ENCODE measurements around the gene S100A1. TPM values are rescaled to one million over a fixed set of nuclear protein-coding genes. Genes with fewer than 3 reads are reported as not detected.

S100A1 gene
- total and polyA plus RNA-seq, 2 of the 13 experiments (the other 11 are each of a cell fraction or from before 2014, with no cell fraction given), result 120 to 251 TPM

- Histone ChIP-seq H3K79me2 (ENCODE audit: insufficient read depth, low read length) (no peaks in the 10 kb centered on the region), H3K4me1 (ENCODE audit: insufficient read depth, low read length) (peaks cover 4% of the 10 kb centered on the region; the same call in 1 of the 2 replicates), H3K36me3 (replicated peaks in 1 of 2; ENCODE audit: control insufficient read depth in 1 of 2, insufficient read depth in 2 of 2, low read length in 2 of 2) (no peaks in the 10 kb centered on the region), H3K4me2 (ENCODE audit: low read depth, low read length) (no peak overlapping the region), H4K20me1 (ENCODE audit: insufficient read depth, low read length) (no peaks in the 10 kb centered on the region), H3K27me3 (ENCODE audit: control insufficient read depth in 1 of 2, insufficient read depth in 2 of 2, low read length in 2 of 2) (no peaks in the 10 kb centered on the region; a peak in 1 of 5 replicates), H2AFZ (ENCODE audit: low read length) (no peak overlapping the region), H3K27ac (ENCODE audit: extremely low read length, insufficient read depth, low read length) (no peak overlapping the region), H3K9ac (ENCODE audit: insufficient read depth, low read depth, low read length) (no peak overlapping the region), H3K9me3 (ENCODE audit: low read length) (no peaks in the 10 kb centered on the region), H3K4me3 (replicated peaks in 1 of 3; ENCODE audit: insufficient read depth in 1 of 3, low read depth in 2 of 3, low read length in 3 of 3) (no peak overlapping the region)
- intact Hi-C loops (cut with micrococcal nuclease; ENCODE audit: unreplicated experiment), result no loop called here
- ChIA-PET POLR2A (interaction anchor here (1.4 to 1.5 kb wide), 2 partner anchors 10 to 59 kb away, joined by 3 read pairs; no protein-coding TSS in a partner anchor), CTCF (ENCODE audit: low intra/inter-chr PET ratio, low total read pairs) (no interaction called here)
- DNase-seq (ENCODE audit: low spot score) (no peak), FAIRE-seq (no peak), ATAC-seq (no peak)
- in situ Hi-C loops (cut with HindIII; ENCODE audit: extremely low pct_ligation_motif_present, low pct_unique_long_range_greater_than_20kb), result no loop called here
- no TSS peak for BruUV-seq (replicated peaks)
- TF ChIP-seq ARNTL (CRISPR knock-in tag; IDR thresholded peaks at IDR 0.05), result no peak
- TF ChIP-seq FOXA1 (IDR thresholded peaks at IDR 0.05), result no peak
- TF ChIP-seq FOXA1 (CRISPR knock-in tag; IDR thresholded peaks at IDR 0.05), result no peak
- no peak for TF ChIP-seq ZKSCAN5 (CRISPR knock-in tag; IDR thresholded peaks at IDR 0.05)
- no peak for TF ChIP-seq CC2D1A (CRISPR knock-in tag; IDR thresholded peaks at IDR 0.05)
- TF ChIP-seq, protein P1, sequence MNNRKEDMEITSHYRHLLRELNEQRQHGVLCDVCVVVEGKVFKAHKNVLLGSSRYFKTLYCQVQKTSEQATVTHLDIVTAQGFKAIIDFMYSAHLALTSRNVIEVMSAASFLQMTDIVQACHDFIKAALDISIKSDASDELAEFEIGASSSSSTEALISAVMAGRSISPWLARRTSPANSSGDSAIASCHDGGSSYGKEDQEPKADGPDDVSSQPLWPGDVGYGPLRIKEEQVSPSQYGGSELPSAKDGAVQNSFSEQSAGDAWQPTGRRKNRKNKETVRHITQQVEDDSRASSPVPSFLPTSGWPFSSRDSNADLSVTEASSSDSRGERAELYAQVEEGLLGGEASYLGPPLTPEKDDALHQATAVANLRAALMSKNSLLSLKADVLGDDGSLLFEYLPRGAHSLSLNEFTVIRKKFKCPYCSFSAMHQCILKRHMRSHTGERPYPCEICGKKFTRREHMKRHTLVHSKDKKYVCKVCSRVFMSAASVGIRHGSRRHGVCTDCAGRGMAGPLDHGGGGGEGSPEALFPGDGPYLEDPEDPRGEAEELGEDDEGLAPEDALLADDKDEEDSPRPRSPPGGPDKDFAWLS (CRISPR knock-in tag; IDR thresholded peaks at IDR 0.05; ENCODE audit: borderline replicate concordance), result no peak
- TF ChIP-seq PHF21A (CRISPR knock-in tag; IDR thresholded peaks at IDR 0.05), result no peak
- TF ChIP-seq ZKSCAN1 (IDR thresholded peaks at IDR 0.05; ENCODE audit: low read length), result no peak
- no peak for TF ChIP-seq ZNF354B (CRISPR knock-in tag; IDR thresholded peaks at IDR 0.05)
- TF ChIP-seq, protein P2, sequence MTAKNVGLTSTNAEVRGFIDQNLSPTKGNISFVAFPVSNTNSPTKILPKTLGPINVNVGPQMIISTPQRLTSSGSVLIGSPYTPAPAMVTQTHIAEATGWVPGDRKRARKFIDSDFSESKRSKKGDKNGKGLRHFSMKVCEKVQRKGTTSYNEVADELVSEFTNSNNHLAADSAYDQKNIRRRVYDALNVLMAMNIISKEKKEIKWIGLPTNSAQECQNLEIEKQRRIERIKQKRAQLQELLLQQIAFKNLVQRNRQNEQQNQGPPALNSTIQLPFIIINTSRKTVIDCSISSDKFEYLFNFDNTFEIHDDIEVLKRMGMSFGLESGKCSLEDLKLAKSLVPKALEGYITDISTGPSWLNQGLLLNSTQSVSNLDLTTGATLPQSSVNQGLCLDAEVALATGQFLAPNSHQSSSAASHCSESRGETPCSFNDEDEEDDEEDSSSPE (CRISPR knock-in tag; IDR thresholded peaks at IDR 0.05), result no peak
- no peak for TF ChIP-seq ZNF781 (CRISPR knock-in tag; IDR thresholded peaks at IDR 0.05; ENCODE audit: borderline replicate concordance, not compliant biosample characterization)
- TF ChIP-seq SIX1 (CRISPR knock-in tag; IDR thresholded peaks at IDR 0.05; ENCODE audit: borderline replicate concordance), result no peak
- no peak for TF ChIP-seq TBP (CRISPR knock-in tag; IDR thresholded peaks at IDR 0.05)
- TF ChIP-seq, protein P3, sequence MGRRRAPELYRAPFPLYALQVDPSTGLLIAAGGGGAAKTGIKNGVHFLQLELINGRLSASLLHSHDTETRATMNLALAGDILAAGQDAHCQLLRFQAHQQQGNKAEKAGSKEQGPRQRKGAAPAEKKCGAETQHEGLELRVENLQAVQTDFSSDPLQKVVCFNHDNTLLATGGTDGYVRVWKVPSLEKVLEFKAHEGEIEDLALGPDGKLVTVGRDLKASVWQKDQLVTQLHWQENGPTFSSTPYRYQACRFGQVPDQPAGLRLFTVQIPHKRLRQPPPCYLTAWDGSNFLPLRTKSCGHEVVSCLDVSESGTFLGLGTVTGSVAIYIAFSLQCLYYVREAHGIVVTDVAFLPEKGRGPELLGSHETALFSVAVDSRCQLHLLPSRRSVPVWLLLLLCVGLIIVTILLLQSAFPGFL (CRISPR knock-in tag; IDR thresholded peaks at IDR 0.05), result no peak
- TF ChIP-seq, protein P4, sequence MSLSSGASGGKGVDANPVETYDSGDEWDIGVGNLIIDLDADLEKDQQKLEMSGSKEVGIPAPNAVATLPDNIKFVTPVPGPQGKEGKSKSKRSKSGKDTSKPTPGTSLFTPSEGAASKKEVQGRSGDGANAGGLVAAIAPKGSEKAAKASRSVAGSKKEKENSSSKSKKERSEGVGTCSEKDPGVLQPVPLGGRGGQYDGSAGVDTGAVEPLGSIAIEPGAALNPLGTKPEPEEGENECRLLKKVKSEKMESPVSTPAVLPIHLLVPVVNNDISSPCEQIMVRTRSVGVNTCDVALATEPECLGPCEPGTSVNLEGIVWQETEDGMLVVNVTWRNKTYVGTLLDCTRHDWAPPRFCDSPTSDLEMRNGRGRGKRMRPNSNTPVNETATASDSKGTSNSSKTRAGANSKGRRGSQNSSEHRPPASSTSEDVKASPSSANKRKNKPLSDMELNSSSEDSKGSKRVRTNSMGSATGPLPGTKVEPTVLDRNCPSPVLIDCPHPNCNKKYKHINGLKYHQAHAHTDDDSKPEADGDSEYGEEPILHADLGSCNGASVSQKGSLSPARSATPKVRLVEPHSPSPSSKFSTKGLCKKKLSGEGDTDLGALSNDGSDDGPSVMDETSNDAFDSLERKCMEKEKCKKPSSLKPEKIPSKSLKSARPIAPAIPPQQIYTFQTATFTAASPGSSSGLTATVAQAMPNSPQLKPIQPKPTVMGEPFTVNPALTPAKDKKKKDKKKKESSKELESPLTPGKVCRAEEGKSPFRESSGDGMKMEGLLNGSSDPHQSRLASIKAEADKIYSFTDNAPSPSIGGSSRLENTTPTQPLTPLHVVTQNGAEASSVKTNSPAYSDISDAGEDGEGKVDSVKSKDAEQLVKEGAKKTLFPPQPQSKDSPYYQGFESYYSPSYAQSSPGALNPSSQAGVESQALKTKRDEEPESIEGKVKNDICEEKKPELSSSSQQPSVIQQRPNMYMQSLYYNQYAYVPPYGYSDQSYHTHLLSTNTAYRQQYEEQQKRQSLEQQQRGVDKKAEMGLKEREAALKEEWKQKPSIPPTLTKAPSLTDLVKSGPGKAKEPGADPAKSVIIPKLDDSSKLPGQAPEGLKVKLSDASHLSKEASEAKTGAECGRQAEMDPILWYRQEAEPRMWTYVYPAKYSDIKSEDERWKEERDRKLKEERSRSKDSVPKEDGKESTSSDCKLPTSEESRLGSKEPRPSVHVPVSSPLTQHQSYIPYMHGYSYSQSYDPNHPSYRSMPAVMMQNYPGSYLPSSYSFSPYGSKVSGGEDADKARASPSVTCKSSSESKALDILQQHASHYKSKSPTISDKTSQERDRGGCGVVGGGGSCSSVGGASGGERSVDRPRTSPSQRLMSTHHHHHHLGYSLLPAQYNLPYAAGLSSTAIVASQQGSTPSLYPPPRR (CRISPR knock-in tag; IDR thresholded peaks at IDR 0.05; ENCODE audit: borderline replicate concordance), result no peak
- no peak for TF ChIP-seq FOXO1 (CRISPR knock-in tag; IDR thresholded peaks at IDR 0.05)
- TF ChIP-seq ZNF773 (CRISPR knock-in tag; IDR thresholded peaks at IDR 0.05; ENCODE audit: borderline replicate concordance), result no peak
- no peak for TF ChIP-seq STAG1 (CRISPR knock-in tag; IDR thresholded peaks at IDR 0.05)
- no peak for TF ChIP-seq HNRNPUL1 (IDR thresholded peaks at IDR 0.05; ENCODE audit: low read depth, low read length)
These were observed 49.7 kb upstream of the S100A1 start for GRCh38 chr1:153578490-153578889.
